SK-N-SH (cell line): ENCODE results near the gene DPF1. TPM values are rescaled to one million over a fixed set of nuclear protein-coding genes. Genes with fewer than 3 reads are reported as not detected.
A peak's percentile ranks its signal among the peaks of the same experiment; 100 is the strongest.

Experiments
- CTCF ChIA-PET: fragments of 300-600, 350-600 bp; formaldehyde crosslinking; extraction: SDS; loops from one replicate; lab custom pipeline; 2021; lab: Yijun Ruan, JAX
- POLR2A ChIA-PET: fragments of 350-600 bp; sonication (Branson Sonifier 250); formaldehyde crosslinking; extraction: SDS; loops from one replicate; lab custom pipeline; 2020; ENCODE audit warnings: antibody characterized with exemption, inconsistent platforms; lab: Yijun Ruan, JAX
- DNase-seq: peaks from one replicate; pipeline ENCODE4 v3.0.0; 2012
- H2AFZ ChIP-seq: fragments of 200-600 bp; sonication (generic); 2 replicates; pipeline ENCODE4 v1.8.1; 2016; ENCODE audit warnings: antibody characterized with exemption, mild to moderate bottlenecking, low read depth
- H3F3A ChIP-seq: fragments of 200-600 bp; sonication (generic); replicated peaks from 2 replicates; pipeline ENCODE3; 2016; ENCODE audit warnings: antibody characterized with exemption, mild to moderate bottlenecking; ENCODE audit not compliant: insufficient read depth
- H3K27ac ChIP-seq, 2 experiments: fragments of 200-500 bp in 1 of 2; fragments of 200-600 bp in 1 of 2; sonication (Bioruptor generic) in 1 of 2; sonication (generic), shearing (Covaris generic) in 1 of 2; 2 replicates each; pipeline versions ENCODE4 v1.5.1 to v1.6.1; 2014 to 2016; ENCODE audit warnings: low read depth in 2 of 2, inconsistent platforms in 1 of 2, low read length in 1 of 2, mild to moderate bottlenecking in 1 of 2, mixed read lengths in 1 of 2
- H3K27me3 ChIP-seq: fragments of 200-600 bp; sonication (generic), shearing (Covaris generic); 2 replicates; pipeline ENCODE4 v1.6.1; 2016; ENCODE audit warnings: mixed run types; ENCODE audit not compliant: insufficient read depth
- H3K36me3 ChIP-seq, 2 experiments: fragments of 200-500 bp in 1 of 2; fragments of 200-600 bp in 1 of 2; sonication (Bioruptor generic) in 1 of 2; sonication (generic) in 1 of 2; replicated peaks in 1 of 2; 2 replicates each; pipeline versions ENCODE3 to v1.5.1; 2014 to 2016; ENCODE audit warnings: low read length in 1 of 2, mild to moderate bottlenecking in 1 of 2; ENCODE audit not compliant: insufficient read depth in 2 of 2, control insufficient read depth in 1 of 2
- H3K4me1 ChIP-seq, 2 experiments: fragments of 200-500 bp in 1 of 2; fragments of 200-600 bp in 1 of 2; sonication (Bioruptor generic) in 1 of 2; sonication (generic), shearing (Covaris generic) in 1 of 2; 2 replicates each; pipeline versions ENCODE4 v1.5.1 to v1.6.1; 2014 to 2016; ENCODE audit warnings: low read depth in 1 of 2, low read length in 1 of 2, mixed run types in 1 of 2; ENCODE audit not compliant: insufficient read depth in 2 of 2, control insufficient read depth in 1 of 2
- H3K4me2 ChIP-seq: fragments of 200-600 bp; sonication (generic), shearing (Covaris generic); 2 replicates; pipeline ENCODE4 v1.6.1; 2017; ENCODE audit warnings: mixed run types
- H3K4me3 ChIP-seq, 2 experiments: fragments of 200-500 bp in 1 of 2; fragments of 200-600 bp in 1 of 2; sonication (Bioruptor generic) in 1 of 2; sonication (generic), shearing (Covaris generic) in 1 of 2; 2 replicates each; pipeline versions ENCODE4 v1.5.1 to v1.8.1; 2014 to 2016; ENCODE audit warnings: low read depth in 2 of 2, inconsistent platforms in 1 of 2, low read length in 1 of 2, mild to moderate bottlenecking in 1 of 2, mixed read lengths in 1 of 2, moderate library complexity in 1 of 2
- H3K79me2 ChIP-seq: fragments of 200-600 bp; sonication (generic); 2 replicates; pipeline ENCODE4 v1.8.1; 2017; ENCODE audit warnings: mild to moderate bottlenecking; ENCODE audit not compliant: insufficient read depth
- H3K9ac ChIP-seq: fragments of 200-600 bp; sonication (generic); 2 replicates; pipeline ENCODE4 v1.6.1; 2017; ENCODE audit warnings: mixed run types
- H3K9me2 ChIP-seq: fragments of 200-600 bp; sonication (generic); 2 replicates; pipeline ENCODE4 v1.6.1; 2017; ENCODE audit warnings: mixed run types
- H3K9me3 ChIP-seq: fragments of 200-600 bp; sonication (generic); 2 replicates; pipeline ENCODE4 v1.6.1; 2017; ENCODE audit warnings: mixed run types, mild to moderate bottlenecking, moderate library complexity
- H4K20me1 ChIP-seq: fragments of 200-600 bp; sonication (generic); 2 replicates; pipeline ENCODE4 v1.6.1; 2017; ENCODE audit warnings: mild to moderate bottlenecking, mixed run types; ENCODE audit not compliant: insufficient read depth
- ELF1 ChIP-seq: IDR thresholded peaks from 2 replicates; pipeline ENCODE4 v1.4.0; 2012
- EZH2phosphoT487 ChIP-seq: fragments of 200-600 bp; sonication (generic); IDR thresholded peaks from 2 replicates; pipeline ENCODE4 v1.6.1; 2017; ENCODE audit warnings: low read depth, mixed run types, mild to moderate bottlenecking, antibody characterized with exemption, moderate library complexity, borderline replicate concordance
- FOSL2 ChIP-seq: IDR thresholded peaks from 2 replicates; pipeline ENCODE4 v1.4.0; 2012; ENCODE audit warnings: low read depth, mild to moderate bottlenecking, moderate library complexity, borderline replicate concordance
- FOXJ3 ChIP-seq: sonication (generic); formaldehyde crosslinking; IDR thresholded peaks from 2 replicates; pipeline ENCODE4 v1.5.1; 2020; ENCODE audit warnings: mild to moderate bottlenecking, missing genetic modification reagents
- GATA2 ChIP-seq: sonication (generic); formaldehyde crosslinking; IDR thresholded peaks from 2 replicates; pipeline ENCODE4 v1.5.0; 2020; ENCODE audit warnings: mild to moderate bottlenecking, missing genetic modification reagents
- JUND ChIP-seq: IDR thresholded peaks from 2 replicates; pipeline ENCODE4 v1.4.0; 2012
- MXI1 ChIP-seq: IDR thresholded peaks from 2 replicates; pipeline ENCODE4 v1.6.1; 2012; ENCODE audit warnings: mild to moderate bottlenecking, low read depth, low read length, improper control_type of control experiment
- NFIC ChIP-seq: IDR thresholded peaks from 2 replicates; pipeline ENCODE4 v1.4.0; 2012; ENCODE audit warnings: borderline replicate concordance
- RAD21 ChIP-seq: IDR thresholded peaks from 2 replicates; pipeline ENCODE4 v1.6.1; 2012; ENCODE audit warnings: mild to moderate bottlenecking, low read length
- REST ChIP-seq: IDR thresholded peaks from 2 replicates; pipeline ENCODE4 v1.6.1; 2012; ENCODE audit warnings: mild to moderate bottlenecking, low read depth, low read length, moderate library complexity
- RFX5 ChIP-seq: IDR thresholded peaks from 2 replicates; pipeline ENCODE4 v1.6.1; 2012; ENCODE audit warnings: mild to moderate bottlenecking, improper control_type of control experiment, low read length
- SIN3A ChIP-seq: IDR thresholded peaks from 2 replicates; pipeline ENCODE4 v1.6.1; 2012; ENCODE audit warnings: low read depth, mild to moderate bottlenecking, low read length, moderate library complexity, borderline replicate concordance
- SMC3 ChIP-seq: IDR thresholded peaks from 2 replicates; pipeline ENCODE4 v1.6.1; 2012; ENCODE audit warnings: low read depth, low read length, improper control_type of control experiment
- TAF1 ChIP-seq: IDR thresholded peaks from 2 replicates; pipeline ENCODE4 v1.6.1; 2012; ENCODE audit warnings: low read depth, mild to moderate bottlenecking, low read length, moderate library complexity, borderline replicate concordance
- USF1 ChIP-seq: IDR thresholded peaks from 2 replicates; pipeline ENCODE4 v1.4.0; 2012; ENCODE audit warnings: low read depth, borderline replicate concordance
- USF2 ChIP-seq: fragments of 150-350 bp; IDR thresholded peaks from 2 replicates; pipeline ENCODE4 v1.6.1; 2017; ENCODE audit warnings: antibody characterized with exemption, low read length, low read depth, borderline replicate concordance
- WGBS: methylation state at CpG from one replicate; pipeline ENCODE4 v1.1.6; 2017; ENCODE audit warnings: low lambda C conversion rate; 5-methylcytosine and 5-hydroxymethylcytosine counted together
- polyA plus RNA-seq, 3 experiments: library from polyadenylated mRNA; depleted of rRNA; stranded (reverse); fragments of >200 nt; gene quantifications; 2 replicates each; pipeline ENCODE4 v1.2.3, GENCODE V29; 2012
- TF ChIP-seq, protein P1 (sequence below): IDR thresholded peaks from 2 replicates; pipeline ENCODE4 v1.4.0; 2012; ENCODE audit warnings: low read depth

The DPF1 gene
- polyA plus RNA-seq, 1 of the 3 experiments (the other 2 are of a cell fraction), result 4.8 TPM

- no peak for DNase-seq
- Histone ChIP-seq H3K36me3 (peaks cover 0 to 7% of the 10 kb centered on the region in 2 experiments), H3K27me3 (no peaks in the 10 kb centered on the region), H3K4me1 (no peaks in the 10 kb centered on the region; a peak in 1 of 4 replicates), H3K9ac (no peak overlapping the region), H4K20me1 (no peaks in the 10 kb centered on the region), H3K4me3 (no peak overlapping the region), H3F3A (no peaks in the 10 kb centered on the region), H2AFZ (no peak overlapping the region), H3K9me2 (no peaks in the 10 kb centered on the region), H3K79me2 (peaks cover 2% of the 10 kb centered on the region; the same call in 1 of the 2 replicates), H3K9me3 (no peaks in the 10 kb centered on the region), H3K27ac (no peak overlapping the region), H3K4me2 (no peak overlapping the region)
- ChIA-PET POLR2A (no interaction called here), CTCF (interaction anchor here (1.3 to 1.6 kb wide), 2 partner anchors 315 to 319 kb away, joined by 5 read pairs; no protein-coding TSS in a partner anchor)
- TF ChIP-seq TAF1, result no peak
- no peak for TF ChIP-seq RAD21
- no peak for TF ChIP-seq NFIC
- TF ChIP-seq EZH2phosphoT487, result no peak
- TF ChIP-seq JUND, result no peak
- no peak for TF ChIP-seq REST
- no peak for TF ChIP-seq FOSL2
- no peak for TF ChIP-seq MXI1
- no peak for TF ChIP-seq SMC3
- TF ChIP-seq RFX5, result no peak
- TF ChIP-seq GATA2, result no peak
- no peak for TF ChIP-seq FOXJ3 (CRISPR knock-in tag)
- 87% methylated on average over 3 of the region's 3 CpGs for WGBS
Measured at GRCh38 chr19:38218204-38218603, 5.8 kb downstream of the DPF1 start.

- H3K9me3 ChIP-seq, result no peaks in the 10 kb centered on the region
- TF ChIP-seq USF1, result no peak
- TF ChIP-seq TAF1, result no peak
- no peak for TF ChIP-seq ELF1
- no peak for TF ChIP-seq USF2
- no peak for TF ChIP-seq REST
- TF ChIP-seq JUND, result no peak
- TF ChIP-seq SIN3A, result no peak
- TF ChIP-seq, protein P1, sequence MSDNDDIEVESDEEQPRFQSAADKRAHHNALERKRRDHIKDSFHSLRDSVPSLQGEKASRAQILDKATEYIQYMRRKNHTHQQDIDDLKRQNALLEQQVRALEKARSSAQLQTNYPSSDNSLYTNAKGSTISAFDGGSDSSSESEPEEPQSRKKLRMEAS, result no peak
- no peaks in the 10 kb centered on the region for H3F3A ChIP-seq
- no peaks in the 10 kb centered on the region for H3K4me1 ChIP-seq
- CTCF ChIA-PET, result interaction anchor here (0.6 to 1.6 kb wide), 4 partner anchors 8 to 314 kb away, joined by 3 to 5 read pairs (median 3); no protein-coding TSS in a partner anchor
- no peaks in the 10 kb centered on the region for H3K9me2 ChIP-seq
- no peak overlapping the region for H3K27ac ChIP-seq
- H3K36me3 ChIP-seq, result peaks cover 0 to 7% of the 10 kb centered on the region in 2 experiments
- no peaks in the 10 kb centered on the region for H3K79me2 ChIP-seq
- POLR2A ChIA-PET, result no interaction called here
- whole genome bisulfite sequencing, result 84% methylated on average over 26 of the region's 26 CpGs
- H3K4me3 ChIP-seq, result no peak overlapping the region
- H3K9ac ChIP-seq, result no peak overlapping the region
- no peak overlapping the region for H3K4me2 ChIP-seq
- H3K27me3 ChIP-seq, result no peaks in the 10 kb centered on the region
- H4K20me1 ChIP-seq, result no peaks in the 10 kb centered on the region
- H2AFZ ChIP-seq, result no peak overlapping the region
- DNase-seq, result peak; percentile 65
Measured at GRCh38 chr19:38216785-38217641, 7.0 kb downstream of the DPF1 start.
